HepG2 (cell line): ENCODE data around the gene SLC25A45. TPM values are rescaled to one million over a fixed set of nuclear protein-coding genes. Genes with fewer than 3 reads are reported as not detected.
A peak's percentile ranks its signal among the peaks of the same experiment; 100 is the strongest.

Source experiments
- CSRNP1 ChIP-seq: sonication (generic); formaldehyde crosslinking; IDR thresholded peaks from 2 replicates; pipeline ENCODE4 v1.8.1; 2023; ENCODE audit warnings: mild to moderate bottlenecking, missing genetic modification reagents
- CTCF ChIP-seq: sonication (generic); formaldehyde crosslinking; IDR thresholded peaks from 2 replicates; pipeline ENCODE4 v1.5.0; 2020; ENCODE audit warnings: mild to moderate bottlenecking, missing genetic modification reagents, moderate library complexity
- EP300 ChIP-seq, 3 experiments: sonication (generic) in 1 of 3; formaldehyde crosslinking in 1 of 3; IDR thresholded peaks; 2 replicates each; pipeline versions ENCODE4 v1.5.1 to v1.6.1; 2011 to 2020; ENCODE audit warnings: low read depth in 2 of 3, low read length in 2 of 3, borderline replicate concordance in 1 of 3, improper control_type of control experiment in 1 of 3, mild to moderate bottlenecking in 1 of 3, missing genetic modification reagents in 1 of 3, moderate library complexity in 1 of 3
- FOXA1 ChIP-seq, 2 experiments: fragments of 450-650 bp in 1 of 2; sonication (generic) in 1 of 2; formaldehyde crosslinking in 1 of 2; IDR thresholded peaks; 2 replicates each; pipeline versions ENCODE4 v1.4.0 to v1.6.1; 2016 to 2020; ENCODE audit warnings: missing genetic modification reagents in 1 of 2
- JUND ChIP-seq: sonication (generic); formaldehyde crosslinking; IDR thresholded peaks from 2 replicates; pipeline ENCODE4 v1.8.0; 2022; ENCODE audit warnings: mild to moderate bottlenecking, missing genetic modification reagents
- KDM2A ChIP-seq: sonication (generic); formaldehyde crosslinking; IDR thresholded peaks from 2 replicates; pipeline ENCODE4 v1.4.0; 2020; ENCODE audit warnings: low read depth, missing genetic modification reagents, borderline replicate concordance
- MAF1 ChIP-seq: sonication (generic); formaldehyde crosslinking; IDR thresholded peaks from 2 replicates; pipeline ENCODE4 v1.5.0; 2020; ENCODE audit warnings: missing genetic modification reagents, borderline replicate concordance
- POLR2AphosphoS2 ChIP-seq: IDR thresholded peaks from 2 replicates; pipeline ENCODE4 v1.6.1; 2011; ENCODE audit warnings: low read depth, low read length, improper control_type of control experiment
- WIZ ChIP-seq: sonication (generic); formaldehyde crosslinking; IDR thresholded peaks from 2 replicates; pipeline ENCODE4 v1.5.1; 2020; ENCODE audit warnings: mild to moderate bottlenecking, missing genetic modification reagents
- ZBED4 ChIP-seq: sonication (generic); formaldehyde crosslinking; IDR thresholded peaks from 2 replicates; pipeline ENCODE4 v1.4.0; 2020; ENCODE audit warnings: missing genetic modification reagents, borderline replicate concordance
- ZBTB4 ChIP-seq: sonication (generic); formaldehyde crosslinking; IDR thresholded peaks from 2 replicates; pipeline ENCODE4 v1.4.0; 2020; ENCODE audit warnings: missing genetic modification reagents, mild to moderate bottlenecking, borderline replicate concordance
- ZFAT ChIP-seq: sonication (generic); formaldehyde crosslinking; conservative IDR thresholded peaks from 2 replicates; pipeline ENCODE4 v1.8.1; 2023; ENCODE audit warnings: missing genetic modification reagents, inconsistent platforms
- ZNF468 ChIP-seq: sonication (generic); formaldehyde crosslinking; IDR thresholded peaks from 2 replicates; pipeline ENCODE4 v1.8.0; 2022; ENCODE audit warnings: mild to moderate bottlenecking, moderate library complexity, missing genetic modification reagents
- ZNF703 ChIP-seq: sonication (generic); formaldehyde crosslinking; IDR thresholded peaks from 2 replicates; pipeline ENCODE4 v1.5.1; 2020; ENCODE audit warnings: missing genetic modification reagents, mild to moderate bottlenecking, moderate library complexity, borderline replicate concordance
- ZNF839 ChIP-seq: sonication (generic); formaldehyde crosslinking; IDR thresholded peaks from 2 replicates; pipeline ENCODE4 v1.4.0; 2020; ENCODE audit warnings: missing genetic modification reagents, mild to moderate bottlenecking, borderline replicate concordance
- ZSCAN25 ChIP-seq: sonication (generic); formaldehyde crosslinking; IDR thresholded peaks from 2 replicates; pipeline ENCODE4 v1.8.0; 2022; ENCODE audit warnings: mild to moderate bottlenecking, missing genetic modification reagents
- polyA plus RNA-seq, 8 experiments: library from polyadenylated mRNA; depleted of rRNA in 3 of 8; stranded (reverse) in 7 of 8; unstranded in 1 of 8; fragments of >200 nt; fragmentation: Illumina TruSeq in 4 of 8; extraction: Trizol in 4 of 8; gene quantifications; 2 replicates each; pipeline versions ENCODE4 v1.2.1 to v1.2.3, GENCODE V29; 2011 to 2016; ENCODE audit warnings: low read depth in 4 of 8, missing spikeins in 1 of 8, mixed read lengths in 1 of 8; ENCODE audit not compliant: insufficient read depth in 1 of 8
- total RNA-seq, 5 experiments: library from RNA; depleted of rRNA; stranded (reverse); fragments of >200 nt; fragmentation: Illumina TruSeq; extraction: Trizol; gene quantifications; 2 replicates each; pipeline ENCODE4 v1.2.3, GENCODE V29; 2016; ENCODE audit warnings: low read depth in 1 of 5

Gene SLC25A45
- total and polyA plus RNA-seq, 2 of the 13 experiments (the other 11 are each of a cell fraction or from before 2014, with no cell fraction given): 1.2 to 3.4 TPM

- TF ChIP-seq CSRNP1 (CRISPR knock-in tag) (peak; percentile 44; the same call in 1 of the 2 replicates), JUND (peak; percentile 79), CTCF (CRISPR knock-in tag) (0 out of 2 replicates have a peak, but pooled peaks have one; percentile 12), ZNF468 (no peak), KDM2A (CRISPR knock-in tag) (peak; percentile 69), ZBTB4 (CRISPR knock-in tag) (no peak), ZSCAN25 (peak; percentile 36; the same call in 1 of the 2 replicates), ZBED4 (CRISPR knock-in tag) (peak; percentile 48; the same call in 1 of the 2 replicates), MAF1 (CRISPR knock-in tag) (peak; percentile 53; the same call in 1 of the 2 replicates), FOXA1 (IDR thresholded peaks at IDR 0.05) (no peak), FOXA1 (CRISPR knock-in tag; IDR thresholded peaks at IDR 0.05) (no peak), ZNF703 (CRISPR knock-in tag) (no peak), ZFAT (no peak), ZNF839 (no peak), EP300 (IDR thresholded peaks at IDR 0.05; ENCODE audit: low read depth in 2 of 2, low read length in 2 of 2) (peak; percentile 57 to 79; a peak in 3 of 4 replicates), EP300 (CRISPR knock-in tag; IDR thresholded peaks at IDR 0.05; ENCODE audit: borderline replicate concordance) (peak; percentile 88), WIZ (CRISPR knock-in tag) (0 out of 2 replicates have a peak, but pooled peaks have one; percentile 73), POLR2AphosphoS2 (no peak)
Measured at GRCh38 chr11:65420979-65421793, 38.7 kb upstream of the SLC25A45 start (continued).
